HepG2 (cell line): Measurements from ENCODE around the gene NOTUM. TPM values are rescaled to one million over a fixed set of nuclear protein-coding genes. Genes with fewer than 3 reads are reported as not detected.
A peak's percentile ranks its signal among the peaks of the same experiment; 100 is the strongest.

Source experiments
- KDM5B ChIP-seq: sonication (generic); formaldehyde crosslinking; IDR thresholded peaks from 2 replicates; pipeline ENCODE4 v1.4.0; 2020; ENCODE audit warnings: missing genetic modification reagents, mild to moderate bottlenecking, borderline replicate concordance
- KLF6 ChIP-seq: IDR thresholded peaks from 2 replicates; pipeline ENCODE4 v1.8.0; 2016; ENCODE audit warnings: missing biosample characterization, missing genetic modification reagents
- MLLT10 ChIP-seq: sonication (generic); formaldehyde crosslinking; IDR thresholded peaks from 2 replicates; pipeline ENCODE4 v1.4.0; 2020; ENCODE audit warnings: missing genetic modification reagents
- NONO ChIP-seq, 2 experiments: fragments of 450-650 bp in 1 of 2; sonication (generic) in 1 of 2; formaldehyde crosslinking in 1 of 2; IDR thresholded peaks in 1 of 2; conservative IDR thresholded peaks in 1 of 2; 2 replicates each; pipeline versions ENCODE4 v1.6.1 to v1.8.0; 2017 to 2022; ENCODE audit warnings: mild to moderate bottlenecking in 1 of 2, missing genetic modification reagents in 1 of 2, moderate library complexity in 1 of 2
- SIX1 ChIP-seq: sonication (generic); formaldehyde crosslinking; IDR thresholded peaks from 2 replicates; pipeline ENCODE4 v1.4.0; 2020; ENCODE audit warnings: missing genetic modification reagents, borderline replicate concordance
- ZBTB2 ChIP-seq: sonication (generic); formaldehyde crosslinking; IDR thresholded peaks from 2 replicates; pipeline ENCODE4 v1.8.0; 2022; ENCODE audit warnings: low read depth, missing genetic modification reagents
- ZNF331 ChIP-seq: sonication (generic); formaldehyde crosslinking; IDR thresholded peaks from 2 replicates; pipeline ENCODE4 v1.4.0; 2020; ENCODE audit warnings: missing genetic modification reagents
- ZNF629 ChIP-seq: sonication (generic); formaldehyde crosslinking; conservative IDR thresholded peaks from 2 replicates; pipeline ENCODE4 v1.5.0; 2020; ENCODE audit warnings: missing genetic modification reagents
- ZNF672 ChIP-seq: sonication (generic); formaldehyde crosslinking; IDR thresholded peaks from 2 replicates; pipeline ENCODE4 v1.8.1; 2022; ENCODE audit warnings: missing genetic modification reagents
- ZNF720 ChIP-seq: sonication (generic); formaldehyde crosslinking; IDR thresholded peaks from 2 replicates; pipeline ENCODE4 v1.4.0; 2020; ENCODE audit warnings: missing genetic modification reagents
- polyA plus RNA-seq, 8 experiments: library from polyadenylated mRNA; depleted of rRNA in 3 of 8; stranded (reverse) in 7 of 8; unstranded in 1 of 8; fragments of >200 nt; fragmentation: Illumina TruSeq in 4 of 8; extraction: Trizol in 4 of 8; gene quantifications; 2 replicates each; pipeline versions ENCODE4 v1.2.1 to v1.2.3, GENCODE V29; 2011 to 2016; ENCODE audit warnings: low read depth in 4 of 8, missing spikeins in 1 of 8, mixed read lengths in 1 of 8; ENCODE audit not compliant: insufficient read depth in 1 of 8
- total RNA-seq, 5 experiments: library from RNA; depleted of rRNA; stranded (reverse); fragments of >200 nt; fragmentation: Illumina TruSeq; extraction: Trizol; gene quantifications; 2 replicates each; pipeline ENCODE4 v1.2.3, GENCODE V29; 2016; ENCODE audit warnings: low read depth in 1 of 5
- TF ChIP-seq, protein P1 (sequence below): sonication (generic); formaldehyde crosslinking; IDR thresholded peaks from 2 replicates; pipeline ENCODE4 v1.5.0; 2020; ENCODE audit warnings: mild to moderate bottlenecking, missing genetic modification reagents, borderline replicate concordance
- TF ChIP-seq, protein P2 (sequence below): sonication (generic); formaldehyde crosslinking; IDR thresholded peaks from 2 replicates; pipeline ENCODE4 v1.5.0; 2020; ENCODE audit warnings: mild to moderate bottlenecking, missing genetic modification reagents

Gene NOTUM
- total and polyA plus RNA-seq, 2 of the 13 experiments (the other 11 are each of a cell fraction or from before 2014, with no cell fraction given) = 150 to 160 TPM

- TF ChIP-seq, protein P1, sequence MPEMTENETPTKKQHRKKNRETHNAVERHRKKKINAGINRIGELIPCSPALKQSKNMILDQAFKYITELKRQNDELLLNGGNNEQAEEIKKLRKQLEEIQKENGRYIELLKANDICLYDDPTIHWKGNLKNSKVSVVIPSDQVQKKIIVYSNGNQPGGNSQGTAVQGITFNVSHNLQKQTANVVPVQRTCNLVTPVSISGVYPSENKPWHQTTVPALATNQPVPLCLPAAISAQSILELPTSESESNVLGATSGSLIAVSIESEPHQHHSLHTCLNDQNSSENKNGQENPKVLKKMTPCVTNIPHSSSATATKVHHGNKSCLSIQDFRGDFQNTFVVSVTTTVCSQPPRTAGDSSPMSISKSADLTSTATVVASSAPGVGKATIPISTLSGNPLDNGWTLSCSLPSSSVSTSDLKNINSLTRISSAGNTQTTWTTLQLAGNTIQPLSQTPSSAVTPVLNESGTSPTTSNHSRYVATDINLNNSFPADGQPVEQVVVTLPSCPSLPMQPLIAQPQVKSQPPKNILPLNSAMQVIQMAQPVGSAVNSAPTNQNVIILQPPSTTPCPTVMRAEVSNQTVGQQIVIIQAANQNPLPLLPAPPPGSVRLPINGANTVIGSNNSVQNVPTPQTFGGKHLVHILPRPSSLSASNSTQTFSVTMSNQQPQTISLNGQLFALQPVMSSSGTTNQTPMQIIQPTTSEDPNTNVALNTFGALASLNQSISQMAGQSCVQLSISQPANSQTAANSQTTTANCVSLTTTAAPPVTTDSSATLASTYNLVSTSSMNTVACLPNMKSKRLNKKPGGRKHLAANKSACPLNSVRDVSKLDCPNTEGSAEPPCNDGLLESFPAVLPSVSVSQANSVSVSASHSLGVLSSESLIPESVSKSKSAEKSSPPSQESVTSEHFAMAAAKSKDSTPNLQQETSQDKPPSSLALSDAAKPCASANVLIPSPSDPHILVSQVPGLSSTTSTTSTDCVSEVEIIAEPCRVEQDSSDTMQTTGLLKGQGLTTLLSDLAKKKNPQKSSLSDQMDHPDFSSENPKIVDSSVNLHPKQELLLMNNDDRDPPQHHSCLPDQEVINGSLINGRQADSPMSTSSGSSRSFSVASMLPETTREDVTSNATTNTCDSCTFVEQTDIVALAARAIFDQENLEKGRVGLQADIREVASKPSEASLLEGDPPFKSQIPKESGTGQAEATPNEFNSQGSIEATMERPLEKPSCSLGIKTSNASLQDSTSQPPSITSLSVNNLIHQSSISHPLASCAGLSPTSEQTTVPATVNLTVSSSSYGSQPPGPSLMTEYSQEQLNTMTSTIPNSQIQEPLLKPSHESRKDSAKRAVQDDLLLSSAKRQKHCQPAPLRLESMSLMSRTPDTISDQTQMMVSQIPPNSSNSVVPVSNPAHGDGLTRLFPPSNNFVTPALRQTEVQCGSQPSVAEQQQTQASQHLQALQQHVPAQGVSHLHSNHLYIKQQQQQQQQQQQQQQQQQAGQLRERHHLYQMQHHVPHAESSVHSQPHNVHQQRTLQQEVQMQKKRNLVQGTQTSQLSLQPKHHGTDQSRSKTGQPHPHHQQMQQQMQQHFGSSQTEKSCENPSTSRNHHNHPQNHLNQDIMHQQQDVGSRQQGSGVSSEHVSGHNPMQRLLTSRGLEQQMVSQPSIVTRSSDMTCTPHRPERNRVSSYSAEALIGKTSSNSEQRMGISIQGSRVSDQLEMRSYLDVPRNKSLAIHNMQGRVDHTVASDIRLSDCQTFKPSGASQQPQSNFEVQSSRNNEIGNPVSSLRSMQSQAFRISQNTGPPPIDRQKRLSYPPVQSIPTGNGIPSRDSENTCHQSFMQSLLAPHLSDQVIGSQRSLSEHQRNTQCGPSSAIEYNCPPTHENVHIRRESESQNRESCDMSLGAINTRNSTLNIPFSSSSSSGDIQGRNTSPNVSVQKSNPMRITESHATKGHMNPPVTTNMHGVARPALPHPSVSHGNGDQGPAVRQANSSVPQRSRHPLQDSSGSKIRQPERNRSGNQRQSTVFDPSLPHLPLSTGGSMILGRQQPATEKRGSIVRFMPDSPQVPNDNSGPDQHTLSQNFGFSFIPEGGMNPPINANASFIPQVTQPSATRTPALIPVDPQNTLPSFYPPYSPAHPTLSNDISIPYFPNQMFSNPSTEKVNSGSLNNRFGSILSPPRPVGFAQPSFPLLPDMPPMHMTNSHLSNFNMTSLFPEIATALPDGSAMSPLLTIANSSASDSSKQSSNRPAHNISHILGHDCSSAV (CRISPR knock-in tag) = no peak
- peak; percentile 96 for TF ChIP-seq KDM5B (CRISPR knock-in tag)
- TF ChIP-seq ZNF629 = 0 out of 2 replicates have a peak, but pooled peaks have one; percentile 50
- no peak for TF ChIP-seq MLLT10 (CRISPR knock-in tag)
- peak; percentile 95 for TF ChIP-seq KLF6 (CRISPR knock-in tag)
- TF ChIP-seq SIX1 (CRISPR knock-in tag) = no peak; the same call in 1 of the 2 replicates
- no peak; the same call in 1 of the 2 replicates for TF ChIP-seq ZNF672 (CRISPR knock-in tag)
- TF ChIP-seq NONO (IDR thresholded peaks at IDR 0.05) = no peak
- peak; percentile 96 for TF ChIP-seq NONO (CRISPR knock-in tag; conservative IDR thresholded peaks at IDR 0.05)
- TF ChIP-seq, protein P2, sequence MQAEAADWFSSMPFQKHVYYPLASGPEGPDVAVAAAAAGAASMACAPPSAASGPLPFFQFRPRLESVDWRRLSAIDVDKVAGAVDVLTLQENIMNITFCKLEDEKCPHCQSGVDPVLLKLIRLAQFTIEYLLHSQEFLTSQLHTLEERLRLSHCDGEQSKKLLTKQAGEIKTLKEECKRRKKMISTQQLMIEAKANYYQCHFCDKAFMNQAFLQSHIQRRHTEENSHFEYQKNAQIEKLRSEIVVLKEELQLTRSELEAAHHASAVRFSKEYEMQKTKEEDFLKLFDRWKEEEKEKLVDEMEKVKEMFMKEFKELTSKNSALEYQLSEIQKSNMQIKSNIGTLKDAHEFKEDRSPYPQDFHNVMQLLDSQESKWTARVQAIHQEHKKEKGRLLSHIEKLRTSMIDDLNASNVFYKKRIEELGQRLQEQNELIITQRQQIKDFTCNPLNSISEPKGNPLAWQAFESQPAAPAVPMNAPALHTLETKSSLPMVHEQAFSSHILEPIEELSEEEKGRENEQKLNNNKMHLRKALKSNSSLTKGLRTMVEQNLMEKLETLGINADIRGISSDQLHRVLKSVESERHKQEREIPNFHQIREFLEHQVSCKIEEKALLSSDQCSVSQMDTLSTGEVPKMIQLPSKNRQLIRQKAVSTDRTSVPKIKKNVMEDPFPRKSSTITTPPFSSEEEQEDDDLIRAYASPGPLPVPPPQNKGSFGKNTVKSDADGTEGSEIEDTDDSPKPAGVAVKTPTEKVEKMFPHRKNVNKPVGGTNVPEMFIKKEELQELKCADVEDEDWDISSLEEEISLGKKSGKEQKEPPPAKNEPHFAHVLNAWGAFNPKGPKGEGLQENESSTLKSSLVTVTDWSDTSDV (CRISPR knock-in tag) = 0 out of 2 replicates have a peak, but pooled peaks have one; percentile 30
- TF ChIP-seq ZNF720 (CRISPR knock-in tag) = no peak
- peak; percentile 92 for TF ChIP-seq ZNF331 (CRISPR knock-in tag)
- peak; percentile 70; the same call in 1 of the 2 replicates for TF ChIP-seq ZBTB2 (CRISPR knock-in tag)
Observed at GRCh38 chr17:81967533-81968395, 6.8 kb upstream of the NOTUM start (continued).
